ENCODE data around the gene ZRANB1. TPM values are rescaled to one million over a fixed set of nuclear protein-coding genes. Genes with fewer than 3 reads are reported as not detected.

Gene ZRANB1
- total RNA-seq, 4 donors from 2014 or later, result 22.1 to 37.5 (median 25.0) TPM

DNA sequence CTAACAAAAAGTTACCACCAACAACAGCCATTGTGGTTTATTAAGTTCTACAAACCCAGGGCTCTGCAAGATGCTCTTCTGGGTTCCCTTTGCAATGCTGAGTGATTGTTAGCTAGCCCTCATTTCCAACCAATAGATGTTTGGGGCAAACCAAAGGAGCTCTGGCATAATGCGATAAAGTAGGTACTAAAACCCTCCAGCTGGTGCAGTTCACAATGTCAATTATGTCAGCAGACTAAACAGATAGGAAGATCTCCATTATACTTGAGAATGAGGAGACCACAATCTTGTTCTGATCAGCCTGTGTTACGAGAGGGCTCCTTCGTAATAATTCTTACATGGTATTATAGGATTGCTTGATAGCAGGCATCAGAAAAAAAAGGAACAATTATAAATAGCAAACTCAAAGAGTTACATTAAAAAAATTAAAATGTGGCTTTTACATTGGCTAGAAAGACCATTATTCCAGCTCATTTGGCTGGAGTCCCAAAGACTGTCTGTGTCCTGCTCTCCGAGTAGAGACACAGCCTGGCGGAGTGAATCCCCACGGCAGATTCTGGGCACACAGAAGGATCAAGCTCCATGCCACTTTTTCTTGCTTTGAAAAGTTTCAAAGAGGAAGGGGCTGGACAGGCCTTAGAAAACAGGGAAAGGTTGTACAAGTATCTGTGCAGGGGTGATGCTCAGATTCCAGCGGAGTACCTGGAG lies 93.8 kb downstream of the ZRANB1 start:
- intact Hi-C loops (cut with DNase I), result no loop called here
- H3K4me1 ChIP-seq, result peaks cover 45 to 53% of the 10 kb centered on the region in 2 donors
- no peak for DNase-seq
- 78 to 82% methylated on average over 7 of the region's 7 CpGs for WGBS, 2 donors
- no peak overlapping the region for H3K4me3 ChIP-seq (replicated peaks in 1 of 3)
- TF ChIP-seq POLR2A (IDR thresholded peaks at IDR 0.05), result no peak
- no peaks in the 10 kb centered on the region for H3K36me3 ChIP-seq
- no peak overlapping the region for H3K27ac ChIP-seq
- H3K9me3 ChIP-seq, result no peaks in the 10 kb centered on the region
- no peaks in the 10 kb centered on the region for H3K27me3 ChIP-seq

DNA sequence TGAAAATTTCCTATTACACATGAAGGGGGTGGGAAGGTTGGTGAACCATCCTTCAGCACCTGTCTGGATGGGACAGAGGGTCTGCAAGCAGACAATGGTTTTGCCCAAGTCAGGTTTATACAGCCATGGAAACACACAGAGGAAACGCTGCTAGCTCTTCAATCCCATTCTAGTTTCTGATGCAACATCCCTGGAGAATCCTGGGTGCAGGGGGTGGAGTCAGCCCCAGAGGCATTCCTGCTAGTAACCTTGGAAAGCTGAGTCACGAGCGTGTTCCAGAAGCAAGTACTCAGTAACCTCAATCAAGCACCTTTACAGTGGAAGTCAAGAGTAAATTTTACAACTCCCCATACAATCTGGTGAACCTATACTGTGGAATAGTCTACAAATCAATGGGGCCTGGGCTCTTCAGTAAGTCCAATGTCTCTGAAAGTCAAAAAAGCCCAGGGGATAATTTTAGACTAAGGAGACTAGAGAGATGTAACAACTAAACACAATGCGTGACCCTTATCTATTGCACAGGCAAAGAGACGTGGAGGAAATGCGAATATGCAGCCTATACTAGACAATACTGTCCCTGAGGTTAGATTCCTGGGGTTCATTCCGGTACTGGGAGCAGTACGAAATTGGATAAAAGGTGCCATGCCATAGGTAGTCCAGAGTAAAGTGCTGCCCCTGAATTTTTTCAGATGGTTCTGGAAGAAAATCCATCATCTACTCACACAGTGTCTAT lies 95.4 kb downstream of the ZRANB1 start:
- H3K9me3 ChIP-seq, result no peaks in the 10 kb centered on the region
- H3K4me1 ChIP-seq, result peaks cover 43 to 55% of the 10 kb centered on the region in 2 donors
- intact Hi-C loops (cut with DNase I), result no loop called here
- H3K27me3 ChIP-seq, result no peaks in the 10 kb centered on the region
- no peak overlapping the region for H3K4me3 ChIP-seq (replicated peaks in 1 of 3)
- no peak overlapping the region for H3K27ac ChIP-seq
- TF ChIP-seq, protein P1, sequence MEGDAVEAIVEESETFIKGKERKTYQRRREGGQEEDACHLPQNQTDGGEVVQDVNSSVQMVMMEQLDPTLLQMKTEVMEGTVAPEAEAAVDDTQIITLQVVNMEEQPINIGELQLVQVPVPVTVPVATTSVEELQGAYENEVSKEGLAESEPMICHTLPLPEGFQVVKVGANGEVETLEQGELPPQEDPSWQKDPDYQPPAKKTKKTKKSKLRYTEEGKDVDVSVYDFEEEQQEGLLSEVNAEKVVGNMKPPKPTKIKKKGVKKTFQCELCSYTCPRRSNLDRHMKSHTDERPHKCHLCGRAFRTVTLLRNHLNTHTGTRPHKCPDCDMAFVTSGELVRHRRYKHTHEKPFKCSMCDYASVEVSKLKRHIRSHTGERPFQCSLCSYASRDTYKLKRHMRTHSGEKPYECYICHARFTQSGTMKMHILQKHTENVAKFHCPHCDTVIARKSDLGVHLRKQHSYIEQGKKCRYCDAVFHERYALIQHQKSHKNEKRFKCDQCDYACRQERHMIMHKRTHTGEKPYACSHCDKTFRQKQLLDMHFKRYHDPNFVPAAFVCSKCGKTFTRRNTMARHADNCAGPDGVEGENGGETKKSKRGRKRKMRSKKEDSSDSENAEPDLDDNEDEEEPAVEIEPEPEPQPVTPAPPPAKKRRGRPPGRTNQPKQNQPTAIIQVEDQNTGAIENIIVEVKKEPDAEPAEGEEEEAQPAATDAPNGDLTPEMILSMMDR (IDR thresholded peaks at IDR 0.05), result no peak
- TF ChIP-seq POLR2A (IDR thresholded peaks at IDR 0.05), result no peak
- WGBS, 2 donors, result 86 to 93% methylated on average over 8 of the region's 8 CpGs
- H3K36me3 ChIP-seq, result no peaks in the 10 kb centered on the region
- no peak for DNase-seq

Small RNA genes within 50 kb of the gene (microRNA-seq; reads per million reads assigned to microRNA genes)
- gene MIR4296, result not detected

Small RNA genes within 50 kb of the gene (small RNA-seq; reads per million reads assigned to genes)
- gene MIR4296, result not detected

Other genes with a start within 250 kb of the ZRANB1 start
- gene FAM53B, start 197.7 kb upstream of the ZRANB1 start, total RNA-seq, result 10 to 100 TPM; 37.6 to 96.3 (median 80.4) TPM
- 10 to 100 TPM; 23.8 to 33.6 (median 26.6) TPM for gene EEF1AKMT2, start 150.2 kb upstream of the ZRANB1 start, total RNA-seq
- 10 to 100 TPM; 16.3 to 19.9 (median 18.6) TPM for gene ABRAXAS2, start 140.3 kb upstream of the ZRANB1 start, total RNA-seq
- 100 to 1,000 TPM in 3 of 4 donors, 10 to 100 TPM in 1; 92.4 to 136 (median 125) TPM for gene CTBP2, start 218.4 kb downstream of the ZRANB1 start, total RNA-seq

All from thyroid gland (tissue), 4 donors.